Neural cell (in vitro differentiated cells): ENCODE data around the gene TM9SF3. TPM values are rescaled to one million over a fixed set of nuclear protein-coding genes. Genes with fewer than 3 reads are reported as not detected.

ENCODE experiments used
- H2AFZ ChIP-seq: fragments of 200-600, 300-800 bp; sonication (generic), shearing (Covaris generic); 2 replicates; pipeline ENCODE4 v1.6.0; 2014; ENCODE audit warnings: low read depth, mild to moderate bottlenecking, antibody characterized with exemption, low read length, moderate library complexity
- H3F3A ChIP-seq: fragments of 200-600 bp; shearing (Covaris generic); 2 replicates; pipeline ENCODE4 v1.6.1; 2016; ENCODE audit warnings: mild to moderate bottlenecking, moderate library complexity, mixed read lengths, antibody characterized with exemption, low read length; ENCODE audit not compliant: insufficient read depth, poor library complexity, severe bottlenecking
- H3K27ac ChIP-seq: fragments of 200-600, 300-800 bp; sonication (generic), shearing (Covaris generic); 2 replicates; pipeline ENCODE4 v1.5.1; 2014; ENCODE audit warnings: mild to moderate bottlenecking, low read length, moderate library complexity
- H3K27me3 ChIP-seq: fragments of 300-800, 200-600 bp; sonication (generic), shearing (Covaris generic); 2 replicates; pipeline ENCODE4 v1.6.0; 2014; ENCODE audit warnings: mild to moderate bottlenecking, low read depth, low read length, moderate library complexity; ENCODE audit not compliant: insufficient read depth
- H3K36me3 ChIP-seq: fragments of 300-800, 200-600 bp; sonication (generic), shearing (Covaris generic); 2 replicates; pipeline ENCODE4 v1.5.1; 2014; ENCODE audit warnings: mild to moderate bottlenecking, antibody characterized with exemption, low read length, moderate library complexity; ENCODE audit not compliant: insufficient read depth
- H3K4me2 ChIP-seq: fragments of 300-800, 200-600 bp; sonication (generic), shearing (Covaris generic); 2 replicates; pipeline ENCODE4 v1.6.0; 2014; ENCODE audit warnings: mild to moderate bottlenecking, low read length
- H3K4me3 ChIP-seq: fragments of 300-800, 200-600 bp; sonication (generic), shearing (Covaris generic); 2 replicates; pipeline ENCODE4 v1.5.1; 2014; ENCODE audit warnings: mild to moderate bottlenecking, low read length, moderate library complexity
- H3K79me2 ChIP-seq: fragments of 200-600 bp; shearing (Covaris generic); replicated peaks from 2 replicates; pipeline ENCODE4 v1.6.0; 2014; ENCODE audit warnings: mild to moderate bottlenecking, low read length, moderate library complexity; ENCODE audit not compliant: insufficient read depth
- H3K9ac ChIP-seq: fragments of 300-800, 200-600 bp; sonication (generic), shearing (Covaris generic); 2 replicates; pipeline ENCODE4 v1.6.1; 2016; ENCODE audit warnings: mild to moderate bottlenecking, low read length, mixed read lengths
- H3K9me2 ChIP-seq: fragments of 200-600 bp; shearing (Covaris generic); 2 replicates; pipeline ENCODE4 v1.6.1; 2016; ENCODE audit warnings: mild to moderate bottlenecking, low read length, mixed read lengths; ENCODE audit not compliant: insufficient read depth
- H3K9me3 ChIP-seq: fragments of 200-600, 300-800 bp; sonication (generic), shearing (Covaris generic); 2 replicates; pipeline ENCODE4 v1.6.1; 2016; ENCODE audit warnings: mild to moderate bottlenecking, mixed run types, low read length, moderate library complexity, mixed read lengths
- H4K20me1 ChIP-seq: fragments of 200-600 bp; shearing (Covaris generic); 2 replicates; pipeline ENCODE4 v1.6.1; 2016; ENCODE audit warnings: mild to moderate bottlenecking, mixed run types; ENCODE audit not compliant: insufficient read depth
- CTCF ChIP-seq: fragments of 450-650 bp; IDR thresholded peaks from 2 replicates; pipeline ENCODE4 v1.5.1; 2014; ENCODE audit warnings: antibody characterized with exemption, mild to moderate bottlenecking, moderate library complexity; ENCODE audit not compliant: poor library complexity, severe bottlenecking
- EP300 ChIP-seq: fragments of 450-650 bp; conservative IDR thresholded peaks from 2 replicates; pipeline ENCODE4 v1.6.1; 2014; ENCODE audit warnings: antibody characterized with exemption, mild to moderate bottlenecking, moderate library complexity; ENCODE audit not compliant: poor library complexity, severe bottlenecking
- EZH2 ChIP-seq: fragments of 200-600, 300-800 bp; shearing (Covaris generic), sonication (generic); IDR thresholded peaks from 2 replicates; pipeline ENCODE4 v1.6.1; 2014; ENCODE audit warnings: antibody characterized with exemption, low read length, borderline replicate concordance, mild to moderate bottlenecking; ENCODE audit not compliant: insufficient read depth, poor library complexity, severe bottlenecking
- MXI1 ChIP-seq: fragments of 450-650 bp; conservative IDR thresholded peaks from 2 replicates; pipeline ENCODE4 v1.6.1; 2014; ENCODE audit warnings: antibody characterized with exemption, mild to moderate bottlenecking; ENCODE audit not compliant: poor library complexity, severe bottlenecking
- POLR2AphosphoS5 ChIP-seq: IDR thresholded peaks from 2 replicates; pipeline ENCODE4 v1.6.1; 2012
- RAD21 ChIP-seq: fragments of 450-650 bp; conservative IDR thresholded peaks from 2 replicates; pipeline ENCODE4 v1.6.1; 2014; ENCODE audit warnings: antibody characterized with exemption, mild to moderate bottlenecking, moderate library complexity
- REST ChIP-seq: IDR thresholded peaks from 2 replicates; pipeline ENCODE4 v1.6.1; 2012; ENCODE audit warnings: borderline replicate concordance
- SMC3 ChIP-seq: fragments of 450-650 bp; conservative IDR thresholded peaks from 2 replicates; pipeline ENCODE4 v1.6.1; 2014; ENCODE audit warnings: antibody characterized with exemption, mild to moderate bottlenecking, moderate library complexity; ENCODE audit not compliant: poor library complexity
- TAF1 ChIP-seq: IDR thresholded peaks from 2 replicates; pipeline ENCODE4 v1.6.1; 2012; ENCODE audit warnings: low read depth
- polyA plus RNA-seq: library from polyadenylated mRNA; depleted of rRNA; stranded (reverse); fragments of >200 nt; gene quantifications from 2 replicates; pipeline ENCODE4 v1.2.3, GENCODE V29; 2014

The TM9SF3 gene
- polyA plus RNA-seq, 1 donor from 2014 or later = 66.4 TPM

DNA sequence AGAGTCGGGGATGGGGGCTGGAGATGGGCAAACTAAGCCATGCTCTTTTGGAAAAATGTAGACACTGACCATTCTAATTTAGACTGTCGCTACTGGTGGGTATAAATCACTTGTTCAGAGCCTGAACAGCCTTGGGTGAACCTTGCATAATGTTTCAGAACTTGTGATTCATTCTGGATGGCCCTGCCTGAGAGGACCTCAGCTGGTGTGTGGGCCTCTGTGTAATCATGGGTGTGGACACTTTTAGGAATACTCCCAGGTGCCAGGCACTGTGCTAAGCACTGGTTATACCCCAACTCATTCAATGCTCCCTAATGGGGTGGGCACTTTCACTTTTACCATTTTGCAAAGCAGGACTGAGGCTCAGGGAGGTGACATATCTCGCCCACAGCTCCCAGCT, 26.8 kb upstream of the TM9SF3 start:
- no peak overlapping the region for H3K9ac ChIP-seq
- no peaks in the 10 kb centered on the region for H4K20me1 ChIP-seq
- H3K36me3 ChIP-seq = no peaks in the 10 kb centered on the region
- TF ChIP-seq CTCF (no peak), RAD21 (no peak), SMC3 (no peak), REST (no peak), EP300 (no peak), MXI1 (no peak), POLR2AphosphoS5 (no peak), TAF1 (no peak), EZH2 (no peak)
- H2AFZ ChIP-seq = no peak overlapping the region
- no peaks in the 10 kb centered on the region for H3K27me3 ChIP-seq
- H3K79me2 ChIP-seq = no peaks in the 10 kb centered on the region
- no peak overlapping the region for H3K4me2 ChIP-seq
- no peak overlapping the region for H3K27ac ChIP-seq
- no peaks in the 10 kb centered on the region for H3F3A ChIP-seq
- no peaks in the 10 kb centered on the region for H3K9me2 ChIP-seq
- no peak overlapping the region for H3K4me3 ChIP-seq
- H3K9me3 ChIP-seq = no peaks in the 10 kb centered on the region

DNA sequence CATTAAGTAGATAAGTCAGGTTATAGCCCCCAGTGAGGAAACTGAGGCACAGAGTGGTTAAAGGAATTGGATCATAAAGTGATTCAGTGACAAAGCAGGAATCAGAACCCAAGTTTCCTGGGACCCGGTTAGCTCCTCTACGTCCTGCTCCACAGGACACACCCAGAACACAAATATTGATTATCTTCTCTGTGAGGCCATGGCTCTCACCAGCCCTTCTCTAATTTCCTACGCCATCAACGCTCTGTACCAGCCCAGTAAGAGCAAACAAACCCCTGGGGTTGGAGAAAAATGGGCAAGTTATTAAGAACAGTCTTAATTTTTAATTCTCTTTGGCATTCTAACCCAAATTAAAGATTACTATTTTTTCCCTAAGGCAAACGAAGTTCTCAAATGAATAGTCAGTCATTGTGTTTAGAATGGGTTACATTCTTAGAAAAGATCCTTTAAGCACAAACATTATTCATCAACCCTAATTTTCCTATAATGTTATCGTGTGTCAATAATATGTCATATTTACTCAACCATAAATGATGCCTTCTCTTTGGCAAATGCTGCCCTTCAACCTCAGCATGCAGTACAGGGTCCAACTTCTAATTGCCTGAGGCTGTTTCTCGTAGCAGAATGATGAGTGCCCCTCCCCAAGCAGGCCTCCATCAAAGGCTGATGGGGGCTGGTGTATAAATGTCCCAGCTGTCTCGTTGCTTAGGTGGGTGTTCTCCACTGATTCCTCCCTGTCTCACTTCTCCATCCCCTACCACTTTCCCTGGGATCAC, 25.4 kb upstream of the TM9SF3 start:
- no peaks in the 10 kb centered on the region for H3F3A ChIP-seq
- H3K27ac ChIP-seq = no peak overlapping the region
- H3K4me3 ChIP-seq = no peak overlapping the region
- no peak for TF ChIP-seq CTCF
- no peak for TF ChIP-seq SMC3
- no peak for TF ChIP-seq MXI1
- no peak for TF ChIP-seq REST
- TF ChIP-seq RAD21 = no peak
- TF ChIP-seq TAF1 = no peak
- no peak for TF ChIP-seq EZH2
- TF ChIP-seq POLR2AphosphoS5 = no peak
- TF ChIP-seq EP300 = no peak
- H3K79me2 ChIP-seq = no peaks in the 10 kb centered on the region
- no peaks in the 10 kb centered on the region for H3K27me3 ChIP-seq
- no peaks in the 10 kb centered on the region for H4K20me1 ChIP-seq
- H3K9ac ChIP-seq = no peak overlapping the region
- H2AFZ ChIP-seq = no peak overlapping the region
- no peaks in the 10 kb centered on the region for H3K9me2 ChIP-seq
- H3K9me3 ChIP-seq = no peaks in the 10 kb centered on the region
- no peaks in the 10 kb centered on the region for H3K36me3 ChIP-seq
- H3K4me2 ChIP-seq = no peak overlapping the region
